ENCODE measurements around the gene ZSCAN18. TPM values are rescaled to one million over a fixed set of nuclear protein-coding genes. Genes with fewer than 3 reads are reported as not detected.

ZSCAN18 gene
- polyA plus RNA-seq, 3 donors = 1.1 to 4.1 (median 2.3) TPM

GRCh38 chr19:58046856-58047255 lies 51.2 kb downstream of the ZSCAN18 start:
- Mint-ChIP-seq H3K4me3 (no peak overlapping the region), H3K9me3 (peaks cover 75 to 100% (median 94%) of the 10 kb centered on the region in 7 donors), H3K4me1 (no peaks in the 10 kb centered on the region), H3K27ac (no peak overlapping the region), H3K36me3 (no peaks in the 10 kb centered on the region), H3K27me3 (ENCODE audit: low read depth in 3 of 3) (peaks cover 1 to 9% (median 3%) of the 10 kb centered on the region in 3 donors)
- no peaks in the 10 kb centered on the region for H4K20me1 ChIP-seq (ENCODE audit: insufficient read depth, low read length)
- H3K79me2 ChIP-seq (ENCODE audit: insufficient read depth, low read length) = no peaks in the 10 kb centered on the region
- no peak overlapping the region for H3K4me2 ChIP-seq (replicated peaks; ENCODE audit: extremely low read depth, low read length, poor library complexity, severe bottlenecking)
- H2AFZ ChIP-seq (ENCODE audit: insufficient read depth, low read depth, low read length, poor library complexity, severe bottlenecking) = no peak overlapping the region
- H3K9ac ChIP-seq (ENCODE audit: insufficient read depth, low read length, poor library complexity, severe bottlenecking) = no peak overlapping the region
- no peaks in the 10 kb centered on the region for H3K4me1 ChIP-seq (ENCODE audit: control insufficient read depth in 1 of 2, insufficient read depth in 2 of 2, low read length in 2 of 2)
- no peak for DNase-seq
- WGBS (ENCODE audit: insufficient coverage) = 94% methylated on average over 5 of the region's 7 CpGs
- peaks cover 96 to 97% of the 10 kb centered on the region in 2 donors for H3K9me3 ChIP-seq (replicated peaks in 1 of 2; ENCODE audit: control insufficient read depth in 1 of 2, insufficient read depth in 1 of 2, low read length in 2 of 2)
- intact Hi-C loops (cut with micrococcal nuclease) = no loop called here
- no peaks in the 10 kb centered on the region for H3K36me3 ChIP-seq (replicated peaks in 1 of 2; ENCODE audit: control insufficient read depth in 1 of 2, insufficient read depth in 2 of 2, low read length in 2 of 2)
- no peak overlapping the region for H3K27ac ChIP-seq (ENCODE audit: low read depth in 1 of 2, low read length in 2 of 2)
- no peak for TF ChIP-seq CTCF (IDR thresholded peaks at IDR 0.05)
- no peak overlapping the region for H3K4me3 ChIP-seq (replicated peaks in 1 of 3; ENCODE audit: low read depth in 2 of 3, low read length in 3 of 3)
- H3K27me3 ChIP-seq (ENCODE audit: control insufficient read depth in 2 of 2, insufficient read depth in 2 of 2, low read length in 2 of 2) = no peaks in the 10 kb centered on the region

GRCh38 chr19:58045411-58046050 lies 52.5 kb downstream of the ZSCAN18 start:
- peaks cover 75 to 100% (median 95%) of the 10 kb centered on the region in 7 donors for H3K9me3 Mint-ChIP-seq

More at GRCh38 chr19:58045411-58046050, 52.5 kb downstream of the ZSCAN18 start:
- no peaks in the 10 kb centered on the region for H3K36me3 Mint-ChIP-seq
- no peaks in the 10 kb centered on the region for H3K79me2 ChIP-seq (ENCODE audit: insufficient read depth, low read length)
- no peaks in the 10 kb centered on the region for H3K36me3 ChIP-seq (replicated peaks in 1 of 2; ENCODE audit: control insufficient read depth in 1 of 2, insufficient read depth in 2 of 2, low read length in 2 of 2)
- H3K27ac Mint-ChIP-seq = no peak overlapping the region
- no peaks in the 10 kb centered on the region for H3K4me1 ChIP-seq (ENCODE audit: control insufficient read depth in 1 of 2, insufficient read depth in 2 of 2, low read length in 2 of 2)
- H3K4me3 Mint-ChIP-seq = no peak overlapping the region
- peaks cover 96 to 97% of the 10 kb centered on the region in 2 donors for H3K9me3 ChIP-seq (replicated peaks in 1 of 2; ENCODE audit: control insufficient read depth in 1 of 2, insufficient read depth in 1 of 2, low read length in 2 of 2)
- 96% methylated on average over 24 of the region's 24 CpGs for WGBS (ENCODE audit: insufficient coverage)
- no peak for TF ChIP-seq CTCF (IDR thresholded peaks at IDR 0.05)
- no peak overlapping the region for H2AFZ ChIP-seq (ENCODE audit: insufficient read depth, low read depth, low read length, poor library complexity, severe bottlenecking)
- DNase-seq = no peak
- no peak overlapping the region for H3K9ac ChIP-seq (ENCODE audit: insufficient read depth, low read length, poor library complexity, severe bottlenecking)
- intact Hi-C loops (cut with micrococcal nuclease) = no loop called here
- no peak overlapping the region for H3K4me3 ChIP-seq (replicated peaks in 1 of 3; ENCODE audit: low read depth in 2 of 3, low read length in 3 of 3)
- H4K20me1 ChIP-seq (ENCODE audit: insufficient read depth, low read length) = no peaks in the 10 kb centered on the region
- no peaks in the 10 kb centered on the region for H3K4me1 Mint-ChIP-seq
- H3K27me3 Mint-ChIP-seq (ENCODE audit: low read depth in 3 of 3) = peaks cover 1 to 6% (median 1%) of the 10 kb centered on the region in 3 donors
- no peak overlapping the region for H3K27ac ChIP-seq (ENCODE audit: low read depth in 1 of 2, low read length in 2 of 2)
- no peak overlapping the region for H3K4me2 ChIP-seq (replicated peaks; ENCODE audit: extremely low read depth, low read length, poor library complexity, severe bottlenecking)
- H3K27me3 ChIP-seq (ENCODE audit: control insufficient read depth in 2 of 2, insufficient read depth in 2 of 2, low read length in 2 of 2) = no peaks in the 10 kb centered on the region
